Activated CD8-positive, alpha-beta T cell treated with anti-CD3 and anti-CD28 coated beads, Interleukin-2, amount 10 ng/mL, durations not matched to agents 7 days and 5 days (primary cell): ENCODE results near the gene AMBRA1. TPM values are rescaled to one million over a fixed set of nuclear protein-coding genes. Genes with fewer than 3 reads are reported as not detected.
A peak's percentile ranks its signal among the peaks of the same experiment; 100 is the strongest.

Experiments
- ATAC-seq: fragments of 150-1000 bp; cut with Tn5 transposase; one replicate; pipeline ENCODE4 v1.10.0; 2021; ENCODE audit warnings: moderate library complexity
- CTCF ChIA-PET: fragments of 350-600 bp; sonication (Branson Sonifier 250); formaldehyde crosslinking; loops from one replicate; lab custom pipeline; 2021; ENCODE audit warnings: antibody characterized with exemption; lab: Charles Lee
- POLR2A ChIA-PET: fragments of 350-600 bp; sonication (Branson Sonifier 250); formaldehyde crosslinking; loops from one replicate; lab custom pipeline; 2021; ENCODE audit warnings: antibody characterized with exemption; lab: Charles Lee
- DNase-seq: peaks from one replicate; pipeline ENCODE4 v3.0.0-alpha.2; 2020
- H3K27ac Mint-ChIP-seq: one replicate; pipeline ENCODE4 v1.8.0; 2021; ENCODE audit warnings: mild to moderate bottlenecking, mixed read lengths
- H3K27me3 Mint-ChIP-seq: one replicate; pipeline ENCODE4 v1.8.0; 2021; ENCODE audit warnings: low read depth, mixed read lengths
- H3K36me3 Mint-ChIP-seq: one replicate; pipeline ENCODE4 v1.8.0; 2021; ENCODE audit warnings: low read depth, mixed read lengths
- H3K4me1 Mint-ChIP-seq: one replicate; pipeline ENCODE4 v1.8.0; 2021; ENCODE audit warnings: low read depth, mixed read lengths
- H3K4me3 Mint-ChIP-seq: one replicate; pipeline ENCODE4 v1.8.0; 2021; ENCODE audit warnings: mild to moderate bottlenecking, mixed read lengths
- H3K9me3 Mint-ChIP-seq: one replicate; pipeline ENCODE4 v1.8.0; 2022; ENCODE audit warnings: mixed read lengths; ENCODE audit not compliant: insufficient read depth
- total RNA-seq, 2 experiments: library from RNA; stranded (reverse); gene quantifications; one replicate each; pipeline ENCODE4 v1.2.3, GENCODE V29; 2021

The AMBRA1 gene
- total RNA-seq, 2 experiments from 2014 or later: 34.0 to 35.1 TPM

DNA sequence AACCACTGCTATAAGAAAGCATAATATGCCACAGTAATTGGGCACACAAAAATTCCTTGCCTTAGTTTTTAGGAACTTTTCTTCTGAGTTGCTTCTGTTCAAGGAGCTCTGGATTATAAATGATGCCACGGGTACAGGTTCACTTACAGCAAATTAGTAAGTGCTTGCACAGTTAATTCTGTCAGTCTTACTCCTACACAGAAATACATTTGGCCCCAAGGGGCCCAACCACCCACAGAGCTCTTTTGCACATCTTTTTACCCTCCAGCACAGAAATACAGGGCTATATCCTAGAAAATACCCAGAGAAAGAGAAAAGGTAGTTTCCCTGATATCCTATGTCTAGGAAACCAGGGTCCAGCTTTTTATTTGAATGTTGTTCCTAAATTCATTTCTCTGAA, 115.6 kb downstream of the AMBRA1 start:
- Mint-ChIP-seq H3K27ac (no peak overlapping the region), H3K9me3 (no peaks in the 10 kb centered on the region), H3K4me1 (peaks cover 21% of the 10 kb centered on the region), H3K4me3 (no peak overlapping the region), H3K36me3 (no peaks in the 10 kb centered on the region), H3K27me3 (no peaks in the 10 kb centered on the region)
- ChIA-PET CTCF (interaction anchor here (1.2 to 1.7 kb wide), 2 partner anchors 12 to 51 kb away, joined by 3 to 10 read pairs; no protein-coding TSS in a partner anchor), POLR2A (interaction anchor here (0.6 kb wide), 2 partner anchors 228 to 1414 kb away, joined by 3 read pairs; no protein-coding TSS in a partner anchor)
- ATAC-seq (no peak), DNase-seq (no peak)

DNA sequence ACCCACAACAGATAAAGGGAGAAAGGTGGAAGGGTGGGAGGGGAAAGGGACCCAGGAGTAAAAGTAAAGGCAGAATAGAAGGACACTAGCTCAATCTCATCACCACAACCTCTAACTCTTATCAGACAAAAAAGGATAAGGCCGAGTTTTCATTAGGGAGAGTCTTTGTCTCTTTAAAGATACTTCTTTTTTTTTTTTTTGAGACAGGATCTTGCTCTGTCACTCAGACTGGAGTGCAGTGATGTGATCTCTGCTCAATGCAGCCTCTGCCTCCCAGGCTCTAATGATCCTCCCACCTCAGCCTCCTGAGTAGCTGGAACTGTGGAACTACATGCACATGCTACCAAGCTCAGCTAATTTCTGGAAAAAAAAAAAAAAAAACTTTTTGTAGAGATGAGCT, 116.7 kb downstream of the AMBRA1 start:
- Mint-ChIP-seq H3K4me3 (no peak overlapping the region), H3K9me3 (no peaks in the 10 kb centered on the region), H3K4me1 (peaks cover 27% of the 10 kb centered on the region), H3K27ac (no peak overlapping the region), H3K27me3 (no peaks in the 10 kb centered on the region), H3K36me3 (no peaks in the 10 kb centered on the region)
- ChIA-PET POLR2A (no interaction called here), CTCF (interaction anchor here (0.7 to 1.9 kb wide), 3 partner anchors 10 to 13 kb away, joined by 4 to 14 read pairs (median 10); no protein-coding TSS in a partner anchor)
- DNase-seq: no peak
- ATAC-seq: no peak

DNA sequence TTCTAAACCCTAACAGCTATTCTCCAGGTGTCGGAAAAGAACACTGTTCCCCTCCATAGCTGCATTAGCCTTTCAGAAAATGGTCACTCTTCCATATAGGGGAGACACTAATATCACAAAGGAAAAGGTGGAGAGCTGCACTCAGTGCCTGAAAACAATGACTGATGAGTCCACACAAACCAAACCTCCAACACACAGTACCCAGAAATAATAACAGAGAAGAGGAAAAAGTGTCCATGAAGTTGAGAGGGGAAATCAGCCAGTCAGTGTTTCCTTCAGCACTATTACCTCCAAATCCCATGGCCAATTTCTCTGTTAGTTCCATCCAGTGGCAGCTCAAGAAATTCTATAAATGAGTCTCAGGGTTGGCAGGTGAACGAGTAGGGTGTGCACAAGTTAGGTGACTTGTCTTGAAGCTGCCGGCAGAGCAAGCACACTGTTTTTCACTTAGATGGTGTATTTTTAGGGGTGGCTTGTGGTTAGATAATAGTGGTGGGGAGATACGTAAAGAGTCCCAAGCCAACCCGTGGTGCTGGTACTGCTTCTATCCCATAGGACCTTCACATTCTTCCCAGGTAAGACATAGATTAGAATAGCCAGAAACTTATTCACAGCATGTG, 117.8 kb downstream of the AMBRA1 start:
- Mint-ChIP-seq H3K36me3 (no peaks in the 10 kb centered on the region), H3K27ac (no peak overlapping the region), H3K4me1 (peaks cover 27% of the 10 kb centered on the region), H3K27me3 (no peaks in the 10 kb centered on the region), H3K9me3 (no peaks in the 10 kb centered on the region), H3K4me3 (no peak overlapping the region)
- ATAC-seq: no peak
- ChIA-PET POLR2A (no interaction called here), CTCF (interaction anchor here (1.4 to 1.9 kb wide), 2 partner anchors 10 to 14 kb away, joined by 4 to 14 read pairs; no protein-coding TSS in a partner anchor)
- DNase-seq: no peak

DNA sequence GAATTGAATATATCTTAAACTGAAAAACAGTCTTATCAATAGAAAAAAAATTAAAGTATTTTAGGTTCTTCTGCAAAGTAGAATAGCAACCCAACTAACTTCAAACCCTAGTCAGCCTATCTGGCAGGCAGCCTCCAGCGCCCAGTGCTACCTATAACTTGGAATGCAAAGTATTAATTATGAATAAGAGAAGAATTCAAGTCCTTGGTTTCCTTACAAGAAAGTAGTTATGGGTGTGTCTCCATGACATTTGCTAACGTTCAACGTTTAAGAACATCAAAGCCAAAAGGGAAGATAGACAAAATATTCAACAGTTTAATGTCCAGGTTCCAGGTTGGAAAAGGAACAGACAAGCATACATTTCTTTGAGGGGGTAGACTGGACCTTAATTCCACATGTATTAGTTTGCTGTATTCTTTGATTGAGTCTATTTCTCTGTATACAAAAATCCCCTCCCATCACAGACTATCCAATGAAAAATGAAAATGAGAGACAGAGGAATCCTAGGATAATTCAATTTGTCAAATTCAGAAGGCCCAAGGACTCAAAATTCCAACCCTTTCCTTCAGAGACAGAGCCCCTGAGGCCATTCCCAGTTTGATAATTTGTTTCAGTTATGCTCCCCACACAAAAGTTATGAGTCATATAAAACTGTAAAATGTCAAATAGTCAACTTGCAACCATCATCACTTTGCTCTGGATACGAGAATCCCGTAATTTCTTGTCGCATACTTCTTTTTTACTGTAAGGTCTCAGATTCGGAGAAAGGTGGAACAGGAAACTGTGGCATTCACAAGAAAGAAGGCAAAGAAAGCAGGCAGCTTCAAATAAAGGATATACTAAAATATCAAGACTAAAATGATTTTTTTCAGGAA, 118.5 kb downstream of the AMBRA1 start:
- DNase-seq (no peak), ATAC-seq (no peak)
- ChIA-PET CTCF (interaction anchor here (1.4 to 1.9 kb wide), 2 partner anchors 10 to 15 kb away, joined by 4 to 14 read pairs; no protein-coding TSS in a partner anchor), POLR2A (no interaction called here)
- H3K27me3 Mint-ChIP-seq: no peaks in the 10 kb centered on the region
- H3K36me3 Mint-ChIP-seq: no peaks in the 10 kb centered on the region
- H3K4me3 Mint-ChIP-seq: no peak overlapping the region
- H3K27ac Mint-ChIP-seq: no peak overlapping the region
- peaks cover 27% of the 10 kb centered on the region for H3K4me1 Mint-ChIP-seq
- H3K9me3 Mint-ChIP-seq: no peaks in the 10 kb centered on the region

DNA sequence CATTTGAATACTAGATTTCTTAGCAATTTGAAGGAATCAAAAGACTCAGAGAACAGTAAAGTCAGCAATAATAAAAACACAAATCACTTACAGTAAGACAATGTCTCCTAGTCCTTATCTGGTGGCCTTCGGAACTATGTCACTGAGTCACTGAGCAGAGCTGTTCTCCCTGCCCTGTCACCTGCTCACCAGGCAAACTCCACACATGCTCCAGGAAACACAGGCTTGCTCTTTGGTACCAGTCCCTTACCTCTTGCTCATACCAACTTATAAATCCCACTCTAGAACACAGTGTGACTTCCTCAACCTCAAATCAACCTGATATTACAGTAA, 121.2 kb downstream of the AMBRA1 start:
- Mint-ChIP-seq H3K4me1 (peaks cover 27% of the 10 kb centered on the region), H3K36me3 (no peaks in the 10 kb centered on the region), H3K27ac (peak overlapping the region; percentile 36), H3K9me3 (no peaks in the 10 kb centered on the region), H3K4me3 (no peak overlapping the region), H3K27me3 (no peaks in the 10 kb centered on the region)
- CTCF ChIA-PET: no interaction called here
- no peak for DNase-seq
- no peak for ATAC-seq
- POLR2A ChIA-PET: no interaction called here

DNA sequence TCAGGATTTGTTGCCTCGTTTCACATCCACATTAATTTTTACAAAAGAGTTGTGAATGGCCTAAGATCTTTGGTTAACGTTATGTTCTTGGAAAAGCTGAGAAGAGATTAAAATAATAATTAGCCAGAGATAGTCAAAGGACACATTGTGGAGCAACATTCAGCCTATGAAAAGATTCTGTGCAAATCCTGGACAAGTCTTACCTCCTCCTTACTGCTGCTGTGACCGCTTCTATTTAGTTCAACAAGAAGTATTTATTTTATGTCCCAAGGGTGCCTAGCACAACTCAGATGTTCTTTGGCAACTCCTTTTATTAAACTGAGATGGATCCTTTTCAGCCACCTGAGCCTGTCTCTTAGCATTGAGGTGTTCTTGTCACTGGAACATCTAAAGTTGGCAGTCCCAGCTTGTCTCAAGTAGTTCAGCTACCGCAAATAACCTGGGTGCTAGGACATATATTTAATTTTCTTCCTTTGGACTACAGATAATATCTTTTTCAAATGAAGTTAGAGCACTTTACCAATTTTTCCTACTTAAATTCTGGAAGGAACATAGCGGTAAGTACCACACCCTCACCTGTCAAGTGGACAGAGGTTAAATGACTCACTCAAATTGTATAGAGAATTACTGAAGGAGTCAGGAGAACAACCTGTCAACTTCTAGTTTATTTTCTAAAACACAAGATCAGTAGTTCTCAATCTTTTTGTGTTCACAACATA, 121.7 kb downstream of the AMBRA1 start:
- ATAC-seq (no peak), DNase-seq (no peak)
- Mint-ChIP-seq H3K9me3 (no peaks in the 10 kb centered on the region), H3K27ac (no peak overlapping the region), H3K4me1 (peaks cover 27% of the 10 kb centered on the region), H3K27me3 (no peaks in the 10 kb centered on the region), H3K36me3 (no peaks in the 10 kb centered on the region), H3K4me3 (no peak overlapping the region)
- CTCF ChIA-PET: no interaction called here
- POLR2A ChIA-PET: no interaction called here

DNA sequence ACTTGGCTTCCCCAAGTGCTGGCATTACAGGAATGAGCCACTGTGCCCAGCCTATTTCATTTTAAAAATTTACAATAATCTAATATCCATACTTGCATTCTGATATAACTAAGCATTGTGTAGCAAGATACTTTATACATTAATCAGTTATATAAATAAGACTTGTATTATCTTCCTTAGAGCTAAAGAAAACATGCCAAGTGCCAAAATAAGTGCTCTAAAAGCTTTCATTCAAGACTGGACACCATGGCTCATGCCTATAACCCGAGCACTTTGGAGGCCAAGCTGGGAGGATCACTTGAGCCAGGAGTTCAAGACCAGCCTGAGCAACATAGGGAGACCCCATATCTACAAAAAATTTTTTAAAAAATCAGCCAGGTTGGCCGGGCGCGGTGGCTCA, 123.9 kb downstream of the AMBRA1 start:
- no peaks in the 10 kb centered on the region for H3K9me3 Mint-ChIP-seq
- no peak overlapping the region for H3K27ac Mint-ChIP-seq
- DNase-seq: no peak
- ChIA-PET POLR2A (no interaction called here), CTCF (no interaction called here)
- H3K36me3 Mint-ChIP-seq: no peaks in the 10 kb centered on the region
- peaks cover 12% of the 10 kb centered on the region for H3K4me1 Mint-ChIP-seq
- H3K27me3 Mint-ChIP-seq: no peaks in the 10 kb centered on the region
- ATAC-seq: no peak
- H3K4me3 Mint-ChIP-seq: no peak overlapping the region

DNA sequence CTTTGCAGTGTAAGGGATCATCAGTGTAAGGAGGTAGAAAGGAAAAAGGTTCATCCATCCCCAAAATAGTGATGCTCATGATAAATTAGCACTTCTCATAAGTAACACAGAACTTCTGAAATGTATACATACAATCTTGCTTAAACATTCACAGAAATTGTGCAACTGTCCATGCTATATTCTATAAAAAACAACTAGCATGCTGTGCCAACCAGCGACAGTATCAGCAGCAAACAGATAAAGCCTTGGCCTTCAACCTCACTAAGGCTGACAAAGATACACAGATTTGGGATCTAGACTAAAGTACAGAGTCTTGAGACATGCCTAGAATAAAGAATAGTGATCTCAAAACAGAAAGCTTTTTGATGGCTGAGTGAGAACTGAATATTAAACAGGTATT, 128.1 kb downstream of the AMBRA1 start:
- no peaks in the 10 kb centered on the region for H3K36me3 Mint-ChIP-seq
- H3K27me3 Mint-ChIP-seq: no peaks in the 10 kb centered on the region
- CTCF ChIA-PET: interaction anchor here (0.6 kb wide), 1 partner anchor 61 kb away, joined by 3 read pairs; no protein-coding TSS in a partner anchor
- no peak for DNase-seq
- ATAC-seq: no peak
- no peak overlapping the region for H3K4me3 Mint-ChIP-seq
- no peak overlapping the region for H3K27ac Mint-ChIP-seq
- no peaks in the 10 kb centered on the region for H3K9me3 Mint-ChIP-seq
- POLR2A ChIA-PET: no interaction called here
- no peaks in the 10 kb centered on the region for H3K4me1 Mint-ChIP-seq

DNA sequence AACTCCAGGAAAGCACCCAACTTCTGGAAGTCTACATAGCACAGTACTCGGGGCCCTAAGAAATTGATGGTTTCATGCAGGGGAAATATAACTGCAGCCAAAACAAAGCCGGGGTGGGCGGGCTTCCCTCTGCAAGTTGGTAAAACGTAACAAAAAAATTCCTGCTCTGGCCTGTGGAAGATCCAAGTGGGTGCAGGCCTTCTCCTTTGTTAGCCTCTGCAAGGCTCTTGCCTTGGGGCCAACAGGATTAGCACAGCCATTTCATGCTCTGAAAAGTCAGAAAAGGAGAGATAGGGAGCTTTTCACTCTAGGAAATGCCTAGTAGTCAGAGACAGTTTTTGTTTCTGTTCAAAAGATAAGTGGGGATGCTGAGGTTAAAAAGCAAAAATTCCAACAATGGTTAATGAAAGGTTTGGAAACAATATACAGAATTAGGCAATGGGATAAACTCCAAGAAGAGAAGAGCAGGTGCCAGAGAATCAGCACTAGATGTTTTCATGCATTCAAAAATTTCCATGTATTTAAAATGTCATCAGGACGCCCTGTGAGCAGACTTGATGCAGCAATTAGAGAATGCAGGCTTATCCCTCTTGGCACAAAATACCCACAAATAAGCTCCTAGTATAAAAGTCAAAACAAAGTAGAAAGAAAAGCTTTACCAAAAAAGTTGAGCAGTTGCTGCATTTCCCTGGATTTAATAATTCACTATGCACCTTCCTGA, 130.0 kb downstream of the AMBRA1 start:
- Mint-ChIP-seq H3K27me3 (no peaks in the 10 kb centered on the region), H3K27ac (no peak overlapping the region), H3K9me3 (no peaks in the 10 kb centered on the region), H3K4me3 (no peak overlapping the region), H3K4me1 (no peaks in the 10 kb centered on the region), H3K36me3 (no peaks in the 10 kb centered on the region)
- ATAC-seq (no peak), DNase-seq (no peak)
- POLR2A ChIA-PET: no interaction called here
- CTCF ChIA-PET: interaction anchor here (1.1 kb wide), 1 partner anchor 35 kb away, joined by 3 read pairs; no protein-coding TSS in a partner anchor

DNA sequence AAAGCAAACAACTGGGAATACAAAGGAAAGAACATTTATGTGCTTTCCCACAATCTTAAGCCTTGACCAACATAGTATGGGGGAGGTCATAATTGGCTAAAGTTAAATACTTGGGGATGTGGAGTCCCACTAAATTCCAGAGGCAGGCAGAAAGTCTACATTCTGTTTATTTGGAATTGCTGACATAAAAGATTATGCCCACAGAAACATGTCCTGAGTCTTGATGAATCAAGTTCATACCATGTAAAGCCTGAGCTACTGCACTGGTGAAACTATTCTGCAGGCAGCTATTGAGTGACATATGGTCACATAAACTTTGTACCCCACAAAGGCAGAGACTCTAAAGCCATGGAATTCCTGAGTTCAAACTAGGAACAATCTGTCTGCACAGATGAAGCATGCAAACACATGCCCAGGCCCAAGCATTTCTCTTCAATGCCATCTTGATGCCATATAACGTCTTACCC, 132.3 kb downstream of the AMBRA1 start:
- H3K4me3 Mint-ChIP-seq: no peak overlapping the region
- ATAC-seq: no peak
- CTCF ChIA-PET: interaction anchor here (2.4 kb wide), 1 partner anchor 28 kb away, joined by 5 read pairs; no protein-coding TSS in a partner anchor
- H3K27ac Mint-ChIP-seq: no peak overlapping the region
- DNase-seq: no peak
- H3K27me3 Mint-ChIP-seq: no peaks in the 10 kb centered on the region
- no peaks in the 10 kb centered on the region for H3K36me3 Mint-ChIP-seq
- H3K9me3 Mint-ChIP-seq: no peaks in the 10 kb centered on the region
- no peaks in the 10 kb centered on the region for H3K4me1 Mint-ChIP-seq
- POLR2A ChIA-PET: no interaction called here

DNA sequence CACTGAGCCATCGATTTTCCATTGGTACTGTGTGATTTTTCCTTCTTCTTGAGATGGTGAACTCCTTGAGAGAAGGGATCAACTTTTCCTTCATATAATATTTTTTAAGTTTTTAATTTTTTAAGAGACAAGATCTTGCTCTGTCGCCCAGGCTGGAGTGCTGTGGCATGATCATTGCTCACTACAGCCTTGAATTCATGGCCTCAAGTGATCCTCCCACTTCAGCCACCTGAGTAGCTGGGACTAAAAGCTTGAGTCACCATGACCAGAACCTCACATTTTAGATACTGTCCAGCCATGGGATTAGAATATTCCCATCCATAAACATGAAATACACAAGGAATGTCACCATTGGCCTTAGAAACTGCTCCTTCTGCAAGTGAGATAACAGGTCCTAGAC, 135.3 kb downstream of the AMBRA1 start:
- DNase-seq (no peak), ATAC-seq (no peak)
- POLR2A ChIA-PET: no interaction called here
- Mint-ChIP-seq H3K36me3 (peaks cover 1% of the 10 kb centered on the region), H3K27ac (no peak overlapping the region), H3K27me3 (no peaks in the 10 kb centered on the region), H3K4me1 (no peaks in the 10 kb centered on the region), H3K9me3 (no peaks in the 10 kb centered on the region), H3K4me3 (no peak overlapping the region)
- CTCF ChIA-PET: interaction anchor here (1.0 kb wide), 1 partner anchor 23 kb away, joined by 4 read pairs; no protein-coding TSS in a partner anchor
